ENCODE measurements around the gene SLCO2A1.

The SLCO2A1 gene

DNA sequence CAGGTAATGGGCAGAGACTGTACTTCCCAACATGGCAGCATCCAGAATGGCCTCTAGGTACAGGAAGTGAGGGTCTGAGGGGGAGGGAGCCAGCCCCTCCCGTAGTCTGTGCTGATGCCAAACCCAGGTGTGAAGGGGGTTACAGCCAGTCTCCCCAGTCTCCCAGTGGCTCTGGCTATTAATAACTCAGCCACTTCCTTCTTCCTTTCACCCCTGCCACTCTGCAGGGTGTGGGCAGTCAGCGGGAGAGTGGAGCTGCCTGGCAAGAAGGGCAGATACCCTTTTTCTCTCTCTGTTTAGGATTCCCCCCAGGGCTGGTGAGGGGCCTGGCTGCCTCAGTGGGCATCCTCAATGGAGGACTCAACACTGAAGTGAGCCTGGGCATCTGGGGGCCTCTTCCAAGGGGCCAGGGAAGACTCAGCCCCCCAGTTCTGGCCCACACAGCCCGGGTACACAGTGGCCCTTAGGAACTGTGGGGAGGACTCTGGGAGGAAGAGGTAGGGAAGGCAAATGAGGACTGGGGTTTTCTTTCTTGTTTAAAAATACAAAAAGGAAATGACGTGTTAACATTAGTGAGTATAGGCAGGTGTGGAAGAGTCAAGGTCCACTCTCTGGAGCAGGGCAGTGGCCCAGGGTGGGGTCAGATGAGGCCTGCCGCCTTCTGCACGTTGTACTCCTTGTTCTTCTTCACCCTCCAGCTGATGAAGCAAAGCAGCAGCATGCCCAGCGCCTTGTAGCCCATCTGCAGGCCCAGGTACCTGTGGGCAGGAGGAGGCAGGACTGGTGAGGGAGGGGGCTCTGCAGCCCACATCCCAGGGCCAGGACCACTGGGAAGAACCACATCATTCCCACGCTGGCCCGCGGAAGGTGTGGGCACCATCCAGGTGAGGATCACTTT is 95.4 kb downstream of the SLCO2A1 start:
- peaks cover 7% of the 10 kb centered on the region for H3K4me1 ChIP-seq (ENCODE audit: insufficient read depth, insufficient read length)

DNA sequence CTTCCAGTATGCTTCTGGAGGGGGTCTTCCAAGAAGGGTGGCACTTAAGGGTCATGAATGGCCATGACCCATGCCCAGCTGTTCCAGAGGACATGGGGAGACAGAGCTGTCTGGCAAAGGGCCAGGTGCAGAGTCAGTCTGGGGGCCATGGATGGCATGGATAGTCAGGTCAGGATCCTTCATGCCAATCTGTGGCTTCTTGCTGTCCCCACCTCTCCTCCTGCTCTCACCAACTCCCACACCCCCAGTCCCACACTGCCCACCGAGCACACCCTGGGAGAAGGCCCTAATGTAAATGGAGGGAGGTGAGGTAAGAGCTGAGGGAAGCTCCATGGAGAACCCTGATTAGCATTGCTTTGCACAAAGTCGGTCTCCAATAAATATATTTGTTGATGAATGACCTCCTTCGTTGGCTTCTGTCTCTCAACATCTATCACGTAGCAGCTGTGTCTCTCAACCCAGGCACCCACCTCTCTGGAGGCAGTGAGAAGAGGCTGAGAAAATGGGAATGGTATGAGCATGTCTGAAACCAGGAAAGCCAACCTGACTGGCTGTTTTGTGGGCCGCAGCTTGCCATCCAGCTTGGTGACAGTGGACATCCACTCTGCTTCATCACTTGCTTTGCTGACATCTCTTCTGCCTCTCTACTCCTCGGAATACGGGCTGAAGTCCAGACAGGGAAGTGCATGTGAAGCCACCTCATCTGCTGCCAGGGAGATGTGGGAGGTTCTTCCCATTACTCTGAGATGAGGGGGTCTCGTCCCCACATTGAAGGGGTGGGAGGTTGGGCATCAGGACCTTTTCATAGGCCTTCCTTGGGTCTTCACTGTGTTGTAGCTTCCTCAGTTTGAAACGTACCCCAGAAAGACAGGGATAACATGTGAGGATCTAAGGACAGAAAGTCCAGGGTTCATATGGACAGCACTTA is 96.4 kb downstream of the SLCO2A1 start:
- H3K9ac ChIP-seq (ENCODE audit: insufficient read length, low read depth), result no peak overlapping the region
- DNase-seq (ENCODE audit: low read depth, low spot score), result no peak
- no peak overlapping the region for H3K4me3 ChIP-seq (ENCODE audit: insufficient read length, low read depth)
- H3K36me3 ChIP-seq (ENCODE audit: insufficient read depth, insufficient read length, low read length), result no peaks in the 10 kb centered on the region
- peaks cover 13% of the 10 kb centered on the region for H3K27me3 ChIP-seq (ENCODE audit: insufficient read depth, insufficient read length)
- H3K9me3 ChIP-seq (ENCODE audit: insufficient read depth, low read length), result no peaks in the 10 kb centered on the region
- peaks cover 3% of the 10 kb centered on the region for H3K4me1 ChIP-seq (ENCODE audit: insufficient read depth, insufficient read length)
- no peak for TF ChIP-seq SUZ12 (IDR thresholded peaks at IDR 0.05; ENCODE audit: extremely low read depth, insufficient read depth, insufficient read length)
- TF ChIP-seq YY1 (IDR thresholded peaks at IDR 0.05; ENCODE audit: insufficient read depth, insufficient read length), result no peak
- TF ChIP-seq ZNF274 (IDR thresholded peaks at IDR 0.05; ENCODE audit: low read depth, low read length), result no peak

More for the DNA sequence above, 95.4 kb downstream of the SLCO2A1 start:
- H3K9ac ChIP-seq (ENCODE audit: insufficient read length, low read depth), result no peak overlapping the region
- H3K27me3 ChIP-seq (ENCODE audit: insufficient read depth, insufficient read length), result peaks cover 4% of the 10 kb centered on the region
- no peak overlapping the region for H3K4me3 ChIP-seq (ENCODE audit: insufficient read length, low read depth)
- H3K36me3 ChIP-seq (ENCODE audit: insufficient read depth, insufficient read length, low read length), result no peaks in the 10 kb centered on the region
- TF ChIP-seq YY1 (IDR thresholded peaks at IDR 0.05; ENCODE audit: insufficient read depth, insufficient read length) (no peak), ZNF274 (IDR thresholded peaks at IDR 0.05; ENCODE audit: low read depth, low read length) (no peak), SUZ12 (IDR thresholded peaks at IDR 0.05; ENCODE audit: extremely low read depth, insufficient read depth, insufficient read length) (no peak)
- H3K9me3 ChIP-seq (ENCODE audit: insufficient read depth, low read length), result no peaks in the 10 kb centered on the region
- DNase-seq (ENCODE audit: low read depth, low spot score), result no peak

DNA sequence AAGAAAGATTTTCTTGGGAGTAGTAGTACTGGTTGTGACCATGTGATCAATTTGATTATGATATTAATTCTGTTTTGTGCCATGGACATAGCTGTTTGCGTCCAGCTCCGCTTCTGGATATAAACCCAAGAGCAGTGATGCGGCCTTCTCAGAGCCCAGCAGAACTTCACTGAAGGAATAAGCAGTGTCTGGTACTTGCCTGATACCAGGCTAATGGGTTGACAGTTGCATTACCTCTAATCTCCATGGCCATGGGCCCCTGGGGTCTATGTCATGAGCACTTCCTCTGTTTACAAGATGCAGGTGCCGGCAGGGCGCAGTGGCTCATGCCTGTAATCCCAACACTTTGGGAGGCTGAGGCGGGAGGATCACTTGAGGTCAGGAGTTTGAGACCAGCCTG is 97.7 kb downstream of the SLCO2A1 start:
- peaks cover under 1% of the 10 kb centered on the region for H3K4me1 ChIP-seq (ENCODE audit: insufficient read depth, insufficient read length)
- TF ChIP-seq YY1 (IDR thresholded peaks at IDR 0.05; ENCODE audit: insufficient read depth, insufficient read length) (no peak), SUZ12 (IDR thresholded peaks at IDR 0.05; ENCODE audit: extremely low read depth, insufficient read depth, insufficient read length) (no peak), ZNF274 (IDR thresholded peaks at IDR 0.05; ENCODE audit: low read depth, low read length) (no peak)
- H3K9ac ChIP-seq (ENCODE audit: insufficient read length, low read depth), result no peak overlapping the region
- H3K36me3 ChIP-seq (ENCODE audit: insufficient read depth, insufficient read length, low read length), result no peaks in the 10 kb centered on the region
- no peaks in the 10 kb centered on the region for H3K9me3 ChIP-seq (ENCODE audit: insufficient read depth, low read length)
- H3K27me3 ChIP-seq (ENCODE audit: insufficient read depth, insufficient read length), result peaks cover 21% of the 10 kb centered on the region
- DNase-seq (ENCODE audit: low read depth, low spot score), result no peak
- H3K4me3 ChIP-seq (ENCODE audit: insufficient read length, low read depth), result no peak overlapping the region

DNA sequence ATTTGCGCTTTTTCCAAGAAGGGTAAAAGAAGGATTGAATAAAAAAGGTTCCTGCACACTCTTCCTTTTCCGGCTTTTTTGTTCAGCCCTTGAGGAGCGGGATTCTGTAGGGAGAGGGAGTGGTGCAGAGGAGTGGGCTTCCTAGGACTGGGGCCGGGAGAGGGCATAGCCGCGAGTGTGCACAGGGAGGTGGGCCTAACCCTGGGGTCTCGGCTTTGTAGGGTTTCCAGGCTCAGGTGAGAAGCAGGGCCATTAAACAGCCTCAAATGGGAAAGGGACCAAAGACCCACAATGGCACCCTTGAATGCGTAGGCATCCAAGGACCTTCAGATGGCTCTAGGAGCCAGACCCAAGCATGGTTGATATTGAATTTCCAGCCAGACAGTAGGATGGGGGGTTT is 98.6 kb downstream of the SLCO2A1 start:
- Histone ChIP-seq H3K9me3 (ENCODE audit: insufficient read depth, low read length) (no peaks in the 10 kb centered on the region), H3K9ac (ENCODE audit: insufficient read length, low read depth) (no peak overlapping the region), H3K4me1 (ENCODE audit: insufficient read depth, insufficient read length) (peaks cover 10% of the 10 kb centered on the region), H3K36me3 (ENCODE audit: insufficient read depth, insufficient read length, low read length) (no peaks in the 10 kb centered on the region), H3K27me3 (ENCODE audit: insufficient read depth, insufficient read length) (peaks cover 21% of the 10 kb centered on the region), H3K4me3 (ENCODE audit: insufficient read length, low read depth) (no peak overlapping the region)
- DNase-seq (ENCODE audit: low read depth, low spot score), result no peak
- TF ChIP-seq YY1 (IDR thresholded peaks at IDR 0.05; ENCODE audit: insufficient read depth, insufficient read length) (no peak), ZNF274 (IDR thresholded peaks at IDR 0.05; ENCODE audit: low read depth, low read length) (no peak)

DNA sequence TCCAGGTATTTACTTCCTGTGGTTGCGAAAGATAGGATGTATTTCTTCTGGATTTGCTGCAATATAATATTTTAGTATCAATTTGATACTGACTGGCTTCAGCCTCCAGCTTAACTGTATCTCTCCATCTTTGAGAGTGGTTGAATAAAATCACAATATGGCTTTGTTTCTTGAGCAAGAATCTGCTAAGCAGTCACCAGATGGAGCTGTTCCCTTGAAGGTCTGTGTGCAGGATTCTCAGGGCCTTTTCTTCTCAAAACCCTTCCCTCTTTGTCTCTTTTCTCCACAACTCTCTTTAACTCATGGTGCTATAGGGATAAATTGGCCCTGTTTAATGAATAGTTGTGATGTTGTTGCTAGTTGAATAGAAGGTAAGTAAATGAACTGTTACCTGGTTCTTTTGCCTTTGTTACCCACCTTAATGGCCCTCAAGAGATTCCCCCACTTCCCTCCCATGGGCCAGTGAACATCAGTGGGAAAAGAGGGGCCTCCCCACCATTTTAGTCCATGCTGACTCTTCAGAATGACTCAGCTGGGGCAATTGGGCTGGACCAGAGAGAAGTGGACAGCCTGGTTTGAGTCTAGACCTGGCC is 99.3 kb downstream of the SLCO2A1 start:
- Histone ChIP-seq H3K4me1 (ENCODE audit: insufficient read depth, insufficient read length) (peaks cover 11% of the 10 kb centered on the region), H3K4me3 (ENCODE audit: insufficient read length, low read depth) (no peak overlapping the region), H3K9me3 (ENCODE audit: insufficient read depth, low read length) (no peaks in the 10 kb centered on the region), H3K9ac (ENCODE audit: insufficient read length, low read depth) (no peak overlapping the region), H3K27me3 (ENCODE audit: insufficient read depth, insufficient read length) (peaks cover 21% of the 10 kb centered on the region), H3K36me3 (ENCODE audit: insufficient read depth, insufficient read length, low read length) (no peaks in the 10 kb centered on the region)
- peak; percentile 63 for DNase-seq (ENCODE audit: low read depth, low spot score)
- no peak for TF ChIP-seq YY1 (IDR thresholded peaks at IDR 0.05; ENCODE audit: insufficient read depth, insufficient read length)
- no peak for TF ChIP-seq ZNF274 (IDR thresholded peaks at IDR 0.05; ENCODE audit: low read depth, low read length)
- no peak for TF ChIP-seq SUZ12 (IDR thresholded peaks at IDR 0.05; ENCODE audit: extremely low read depth, insufficient read depth, insufficient read length)

DNA sequence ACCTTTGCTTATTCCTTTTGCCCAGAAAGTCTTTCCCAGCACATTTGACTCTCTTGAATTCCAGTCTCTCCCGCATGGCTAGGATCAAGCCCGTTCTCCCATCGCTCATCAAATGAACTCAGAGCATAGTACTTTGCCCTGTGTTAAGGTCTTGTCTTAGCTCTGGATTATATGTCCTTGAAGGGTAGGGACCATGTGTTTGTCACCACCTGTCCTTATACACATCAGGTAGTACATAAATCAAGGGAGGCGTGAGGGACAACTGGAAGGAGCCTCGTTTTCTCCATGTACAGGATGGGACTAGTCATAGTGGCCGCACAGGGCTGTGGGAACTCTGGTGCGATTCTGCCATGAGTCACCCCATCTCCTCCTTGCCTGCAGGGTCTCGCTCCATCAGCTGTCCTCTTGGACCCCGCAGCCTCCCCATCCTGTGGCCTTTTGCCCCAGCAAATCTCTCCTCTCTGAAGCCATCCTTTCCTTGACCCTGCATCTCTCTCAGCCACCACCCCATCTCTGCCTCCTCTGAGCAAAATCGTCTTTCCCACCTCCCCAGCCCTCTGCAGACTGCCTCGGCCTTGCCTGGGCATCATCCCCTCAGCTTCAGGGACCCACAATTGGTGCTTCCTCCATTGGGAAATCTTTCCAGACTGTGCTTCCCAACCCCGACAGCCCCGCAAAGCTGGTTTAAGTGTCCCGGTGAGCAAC is 100.7 kb downstream of the SLCO2A1 start:
- H3K36me3 ChIP-seq (ENCODE audit: insufficient read depth, insufficient read length, low read length), result no peaks in the 10 kb centered on the region
- TF ChIP-seq ZNF274 (IDR thresholded peaks at IDR 0.05; ENCODE audit: low read depth, low read length) (no peak), YY1 (IDR thresholded peaks at IDR 0.05; ENCODE audit: insufficient read depth, insufficient read length) (no peak), SUZ12 (IDR thresholded peaks at IDR 0.05; ENCODE audit: extremely low read depth, insufficient read depth, insufficient read length) (no peak)
- DNase-seq (ENCODE audit: low read depth, low spot score), result no peak

More for the DNA sequence above, 100.7 kb downstream of the SLCO2A1 start:
- H3K9me3 ChIP-seq (ENCODE audit: insufficient read depth, low read length), result no peaks in the 10 kb centered on the region
- peaks cover 11% of the 10 kb centered on the region for H3K4me1 ChIP-seq (ENCODE audit: insufficient read depth, insufficient read length)
- no peak overlapping the region for H3K4me3 ChIP-seq (ENCODE audit: insufficient read length, low read depth)
- peaks cover 21% of the 10 kb centered on the region for H3K27me3 ChIP-seq (ENCODE audit: insufficient read depth, insufficient read length)
- no peak overlapping the region for H3K9ac ChIP-seq (ENCODE audit: insufficient read length, low read depth)

Measured in NT2/D1 (cell line).